Memory B cell (primary cell): ENCODE data around the gene SLC34A1.
"Not testable (repeated sequence)": the region's sequence is repeated elsewhere in the genome, so short reads cannot be mapped to it uniquely, and the experiment has no call there.

Experiments used
- ATAC-seq: fragments of 150-1000 bp; cut with Tn5 transposase; 2 replicates; pipeline ENCODE4 v1.10.0; 2021; ENCODE audit warnings: low read depth, mild to moderate bottlenecking, moderate library complexity
- DNase-seq, 2 donors: peaks; one replicate each; pipeline ENCODE4 v3.0.0; 2022; ENCODE audit warnings: low spot score in 2 of 2
- H3K27ac Mint-ChIP-seq: one replicate; pipeline ENCODE4 v1.8.0; 2022; ENCODE audit warnings: mild to moderate bottlenecking, moderate library complexity, mixed read lengths
- H3K27me3 Mint-ChIP-seq: one replicate; pipeline ENCODE4 v1.8.0; 2022; ENCODE audit warnings: mixed read lengths
- H3K36me3 Mint-ChIP-seq: one replicate; pipeline ENCODE4 v1.8.0; 2022; ENCODE audit warnings: mild to moderate bottlenecking, mixed read lengths
- H3K4me1 Mint-ChIP-seq: one replicate; pipeline ENCODE4 v1.8.0; 2022; ENCODE audit warnings: mixed read lengths
- H3K4me3 Mint-ChIP-seq: one replicate; pipeline ENCODE4 v1.8.0; 2022; ENCODE audit warnings: mild to moderate bottlenecking, moderate library complexity, mixed read lengths
- H3K9me3 Mint-ChIP-seq: one replicate; pipeline ENCODE4 v1.8.0; 2022; ENCODE audit warnings: mixed read lengths

SLC34A1 gene

GRCh38 chr5:177384134-177384533 lies at the start of gene SLC34A1:
TSS of gene SLC34A1 (plus strand) at chr5:177384434. CDS start at chr5:177385742, 1,308 bp downstream.
- Mint-ChIP-seq H3K27me3 (peaks cover 9% of the 10 kb centered on the region), H3K36me3 (no peaks in the 10 kb centered on the region), H3K9me3 (no peaks in the 10 kb centered on the region), H3K4me1 (peaks cover 23% of the 10 kb centered on the region), H3K4me3 (no peak within 1 kb of the TSS), H3K27ac (no peak within 1 kb of the TSS)
- ATAC-seq, result no peak
- no peak for DNase-seq

GRCh38 chr5:177334781-177335700 lies 49.2 kb upstream of the SLC34A1 start:
- Mint-ChIP-seq H3K4me1 (peaks cover 9% of the 10 kb centered on the region), H3K4me3 (no peak overlapping the region), H3K27me3 (no peaks in the 10 kb centered on the region), H3K27ac (no peak overlapping the region), H3K9me3 (no peaks in the 10 kb centered on the region), H3K36me3 (peaks cover 36% of the 10 kb centered on the region)
- DNase-seq (no peak), ATAC-seq (no peak)

GRCh38 chr5:177335701-177336065 lies 48.6 kb upstream of the SLC34A1 start:
- Mint-ChIP-seq H3K27ac (no peak overlapping the region), H3K36me3 (peaks cover 32% of the 10 kb centered on the region), H3K4me1 (peaks cover 9% of the 10 kb centered on the region), H3K9me3 (no peaks in the 10 kb centered on the region), H3K27me3 (no peaks in the 10 kb centered on the region), H3K4me3 (no peak overlapping the region)
- DNase-seq, result no peak
- no peak for ATAC-seq

- H3K4me3 Mint-ChIP-seq, result no peak overlapping the region
- ATAC-seq, result peak; percentile 65
These were observed 48.1 kb upstream of the SLC34A1 start for GRCh38 chr5:177336112-177336511.

GRCh38 chr5:177336603-177337494 lies 47.4 kb upstream of the SLC34A1 start:
- Mint-ChIP-seq H3K4me1 (peaks cover 8% of the 10 kb centered on the region), H3K36me3 (peaks cover 33% of the 10 kb centered on the region), H3K27me3 (no peaks in the 10 kb centered on the region), H3K9me3 (no peaks in the 10 kb centered on the region), H3K27ac (peak overlapping the region; percentile 64), H3K4me3 (no peak overlapping the region)
- ATAC-seq (no peak), DNase-seq (no peak)

More at GRCh38 chr5:177336112-177336511, 48.1 kb upstream of the SLC34A1 start:
- Mint-ChIP-seq H3K9me3 (no peaks in the 10 kb centered on the region), H3K27ac (peak overlapping the region; percentile 64), H3K27me3 (no peaks in the 10 kb centered on the region), H3K36me3 (peaks cover 30% of the 10 kb centered on the region), H3K4me1 (peaks cover 9% of the 10 kb centered on the region)
- DNase-seq, result no peak

- H3K36me3 Mint-ChIP-seq, result peaks cover 29% of the 10 kb centered on the region
- no peak overlapping the region for H3K4me3 Mint-ChIP-seq
- no peaks in the 10 kb centered on the region for H3K27me3 Mint-ChIP-seq
- no peak for ATAC-seq
- H3K27ac Mint-ChIP-seq, result no peak overlapping the region
- H3K9me3 Mint-ChIP-seq, result no peaks in the 10 kb centered on the region
- no peak for DNase-seq
- peaks cover 11% of the 10 kb centered on the region for H3K4me1 Mint-ChIP-seq
These were observed 45.8 kb upstream of the SLC34A1 start for GRCh38 chr5:177338251-177339106.

GRCh38 chr5:177339107-177339638 lies 45.1 kb upstream of the SLC34A1 start:
- Mint-ChIP-seq H3K4me1 (peaks cover 13% of the 10 kb centered on the region), H3K27ac (no peak overlapping the region), H3K36me3 (peaks cover 26% of the 10 kb centered on the region), H3K27me3 (no peaks in the 10 kb centered on the region), H3K9me3 (no peaks in the 10 kb centered on the region), H3K4me3 (no peak overlapping the region)
- ATAC-seq (no peak), DNase-seq (no peak)

- not testable (repeated sequence) for H3K9me3 Mint-ChIP-seq, H3K27me3 Mint-ChIP-seq, ATAC-seq, DNase-seq, H3K27ac Mint-ChIP-seq, H3K4me3 Mint-ChIP-seq
- peaks cover 17% of the 10 kb centered on the region for H3K36me3 Mint-ChIP-seq
- H3K4me1 Mint-ChIP-seq, result peaks cover 13% of the 10 kb centered on the region
These were observed 41.2 kb upstream of the SLC34A1 start for GRCh38 chr5:177343000-177343399.

GRCh38 chr5:177343777-177344176 lies 40.5 kb upstream of the SLC34A1 start:
- Mint-ChIP-seq H3K36me3 (peaks cover 17% of the 10 kb centered on the region), H3K4me3 (no peak overlapping the region), H3K27ac (no peak overlapping the region), H3K27me3 (no peaks in the 10 kb centered on the region), H3K4me1 (peaks cover 13% of the 10 kb centered on the region), H3K9me3 (no peaks in the 10 kb centered on the region)
- DNase-seq (no peak), ATAC-seq (no peak)

- ATAC-seq, result no peak
- Mint-ChIP-seq H3K27me3 (no peaks in the 10 kb centered on the region), H3K36me3 (peaks cover 17% of the 10 kb centered on the region), H3K4me1 (peaks cover 15% of the 10 kb centered on the region), H3K4me3 (no peak overlapping the region), H3K9me3 (no peaks in the 10 kb centered on the region), H3K27ac (no peak overlapping the region)
- DNase-seq, result no peak
These were observed 39.3 kb upstream of the SLC34A1 start for GRCh38 chr5:177344891-177345290.

- no peak for ATAC-seq
- H3K36me3 Mint-ChIP-seq, result peaks cover 15% of the 10 kb centered on the region
- H3K4me3 Mint-ChIP-seq, result no peak overlapping the region
- H3K27me3 Mint-ChIP-seq, result no peaks in the 10 kb centered on the region
- no peaks in the 10 kb centered on the region for H3K9me3 Mint-ChIP-seq
- H3K4me1 Mint-ChIP-seq, result peaks cover 20% of the 10 kb centered on the region
- no peak overlapping the region for H3K27ac Mint-ChIP-seq
- no peak for DNase-seq
These were observed 37.4 kb upstream of the SLC34A1 start for GRCh38 chr5:177346820-177347219.

GRCh38 chr5:177347699-177348098 lies 36.5 kb upstream of the SLC34A1 start:
- no peak overlapping the region for H3K27ac Mint-ChIP-seq
- no peaks in the 10 kb centered on the region for H3K27me3 Mint-ChIP-seq
- H3K9me3 Mint-ChIP-seq, result no peaks in the 10 kb centered on the region
- no peak for DNase-seq
- no peak overlapping the region for H3K4me3 Mint-ChIP-seq
- H3K36me3 Mint-ChIP-seq, result peaks cover 14% of the 10 kb centered on the region
- H3K4me1 Mint-ChIP-seq, result peaks cover 20% of the 10 kb centered on the region
- ATAC-seq, result no peak

GRCh38 chr5:177349362-177349647 lies 34.9 kb upstream of the SLC34A1 start:
- no peak for ATAC-seq

More at GRCh38 chr5:177349362-177349647, 34.9 kb upstream of the SLC34A1 start:
- H3K27me3 Mint-ChIP-seq, result no peaks in the 10 kb centered on the region
- H3K36me3 Mint-ChIP-seq, result peaks cover 12% of the 10 kb centered on the region
- H3K9me3 Mint-ChIP-seq, result no peaks in the 10 kb centered on the region
- peak overlapping the region; percentile 48 for H3K4me3 Mint-ChIP-seq
- no peak overlapping the region for H3K27ac Mint-ChIP-seq
- DNase-seq, result no peak
- peaks cover 17% of the 10 kb centered on the region for H3K4me1 Mint-ChIP-seq
